Lower leg skin (tissue), 3 donors: ENCODE data around the gene MMADHC.

ENCODE experiments used
- POLR2A ChIP-seq, 2 donors: fragments of 450-650 bp; IDR thresholded peaks; one replicate each; pipeline ENCODE4 v1.6.1; 2016 to 2017; ENCODE audit warnings: antibody characterized with exemption in 2 of 2, mild to moderate bottlenecking in 1 of 2, moderate library complexity in 1 of 2
- TF ChIP-seq, protein P1 (sequence below), 3 donors: fragments of 450-650 bp; IDR thresholded peaks; one replicate each; pipeline ENCODE4 v1.5.1; 2016; ENCODE audit warnings: antibody characterized with exemption in 3 of 3, mild to moderate bottlenecking in 3 of 3, moderate library complexity in 2 of 3

GRCh38 chr2:149603248-149603647 is 15.7 kb upstream of the MMADHC start:
- TF ChIP-seq, protein P1, sequence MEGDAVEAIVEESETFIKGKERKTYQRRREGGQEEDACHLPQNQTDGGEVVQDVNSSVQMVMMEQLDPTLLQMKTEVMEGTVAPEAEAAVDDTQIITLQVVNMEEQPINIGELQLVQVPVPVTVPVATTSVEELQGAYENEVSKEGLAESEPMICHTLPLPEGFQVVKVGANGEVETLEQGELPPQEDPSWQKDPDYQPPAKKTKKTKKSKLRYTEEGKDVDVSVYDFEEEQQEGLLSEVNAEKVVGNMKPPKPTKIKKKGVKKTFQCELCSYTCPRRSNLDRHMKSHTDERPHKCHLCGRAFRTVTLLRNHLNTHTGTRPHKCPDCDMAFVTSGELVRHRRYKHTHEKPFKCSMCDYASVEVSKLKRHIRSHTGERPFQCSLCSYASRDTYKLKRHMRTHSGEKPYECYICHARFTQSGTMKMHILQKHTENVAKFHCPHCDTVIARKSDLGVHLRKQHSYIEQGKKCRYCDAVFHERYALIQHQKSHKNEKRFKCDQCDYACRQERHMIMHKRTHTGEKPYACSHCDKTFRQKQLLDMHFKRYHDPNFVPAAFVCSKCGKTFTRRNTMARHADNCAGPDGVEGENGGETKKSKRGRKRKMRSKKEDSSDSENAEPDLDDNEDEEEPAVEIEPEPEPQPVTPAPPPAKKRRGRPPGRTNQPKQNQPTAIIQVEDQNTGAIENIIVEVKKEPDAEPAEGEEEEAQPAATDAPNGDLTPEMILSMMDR (IDR thresholded peaks at IDR 0.05) = no peak
- TF ChIP-seq POLR2A (IDR thresholded peaks at IDR 0.05) = no peak
